IPS-15b (cell line): ENCODE measurements around the gene ZNF213.
"Not testable (repeated sequence)": the region's sequence is repeated elsewhere in the genome, so short reads cannot be mapped to it uniquely, and the experiment has no call there.

Source experiments
- H3K27me3 ChIP-seq: one replicate; pipeline ENCODE4 v1.6.1; 2013; ENCODE audit warnings: low read length; ENCODE audit not compliant: control insufficient read depth, insufficient read depth
- H3K36me3 ChIP-seq: one replicate; pipeline ENCODE4 v1.6.1; 2013; ENCODE audit warnings: low read length; ENCODE audit not compliant: control insufficient read depth, insufficient read depth
- H3K4me1 ChIP-seq: one replicate; pipeline ENCODE4 v1.6.1; 2013; ENCODE audit warnings: mild to moderate bottlenecking, low read length; ENCODE audit not compliant: control insufficient read depth, insufficient read depth
- H3K4me3 ChIP-seq: one replicate; pipeline ENCODE4 v1.5.1; 2013; ENCODE audit warnings: low read depth, low read length
- H3K9ac ChIP-seq: one replicate; pipeline ENCODE4 v1.6.1; 2013; ENCODE audit warnings: low read depth, mild to moderate bottlenecking, low read length
- H3K9me3 ChIP-seq: one replicate; pipeline ENCODE4 v1.6.1; 2013; ENCODE audit warnings: mild to moderate bottlenecking, low read length; ENCODE audit not compliant: control insufficient read depth, insufficient read depth

Gene ZNF213

GRCh38 chr16:3171181-3171854, 36.5 kb downstream of the ZNF213 start:
- peak overlapping the region; percentile 47 for H3K9ac ChIP-seq

DNA sequence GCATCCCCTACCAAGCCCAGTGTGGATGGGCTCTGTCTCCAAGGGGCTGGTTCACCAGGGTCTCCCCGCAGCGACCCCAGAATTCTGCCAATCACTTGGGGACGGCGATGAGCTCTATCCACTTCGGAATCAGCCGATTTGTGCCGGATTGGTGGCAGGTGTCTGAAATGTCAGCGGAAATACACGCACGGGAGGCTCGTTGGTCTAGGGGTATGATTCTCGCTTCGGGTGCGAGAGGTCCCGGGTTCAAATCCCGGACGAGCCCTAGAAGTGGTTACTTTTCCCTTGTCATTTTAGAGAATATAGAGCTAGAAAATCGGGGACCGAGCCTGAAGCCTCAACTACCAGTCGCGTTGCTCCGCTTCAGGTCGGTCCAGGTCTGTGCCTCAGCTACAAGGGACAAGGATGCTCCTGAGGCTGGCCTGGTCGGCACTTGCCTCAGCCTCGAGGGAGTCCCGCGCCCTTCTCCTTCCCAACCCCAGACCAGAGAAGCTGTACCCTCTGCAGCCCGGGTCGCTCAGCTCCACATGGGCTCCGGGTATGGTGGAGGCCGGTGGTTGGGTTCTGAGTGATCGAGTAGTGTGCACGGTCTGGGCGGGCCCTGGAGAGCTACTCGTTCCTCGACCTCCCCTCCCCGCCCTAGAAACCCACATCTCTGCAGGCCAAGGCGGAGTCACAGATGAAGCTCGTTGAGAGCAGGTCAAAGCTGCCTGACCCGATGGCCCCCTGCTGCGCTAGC, 37.2 kb downstream of the ZNF213 start:
- H3K27me3 ChIP-seq, result peaks cover 37% of the 10 kb centered on the region
- H3K9ac ChIP-seq, result peak overlapping the region; percentile 47
- H3K4me3 ChIP-seq, result peak overlapping the region; percentile 79
- H3K4me1 ChIP-seq, result peaks cover 7% of the 10 kb centered on the region
- no peaks in the 10 kb centered on the region for H3K9me3 ChIP-seq
- H3K36me3 ChIP-seq, result no peaks in the 10 kb centered on the region

More at GRCh38 chr16:3171181-3171854, 36.5 kb downstream of the ZNF213 start:
- H3K36me3 ChIP-seq, result no peaks in the 10 kb centered on the region
- peak overlapping the region; percentile 79 for H3K4me3 ChIP-seq
- no peaks in the 10 kb centered on the region for H3K9me3 ChIP-seq
- H3K27me3 ChIP-seq, result peaks cover 43% of the 10 kb centered on the region
- H3K4me1 ChIP-seq, result peaks cover 7% of the 10 kb centered on the region

GRCh38 chr16:3173892-3174617, 39.2 kb downstream of the ZNF213 start:
- Histone ChIP-seq H3K27me3 (peaks cover 32% of the 10 kb centered on the region), H3K4me1 (peaks cover 7% of the 10 kb centered on the region), H3K4me3 (peak overlapping the region; percentile 44), H3K36me3 (no peaks in the 10 kb centered on the region), H3K9ac (peak overlapping the region; percentile 4), H3K9me3 (no peaks in the 10 kb centered on the region)

GRCh38 chr16:3174618-3175148, 39.9 kb downstream of the ZNF213 start:
- Histone ChIP-seq H3K27me3 (peaks cover 32% of the 10 kb centered on the region), H3K9me3 (no peaks in the 10 kb centered on the region), H3K9ac (no peak overlapping the region), H3K4me1 (peaks cover 7% of the 10 kb centered on the region), H3K4me3 (peak overlapping the region; percentile 44), H3K36me3 (no peaks in the 10 kb centered on the region)

DNA sequence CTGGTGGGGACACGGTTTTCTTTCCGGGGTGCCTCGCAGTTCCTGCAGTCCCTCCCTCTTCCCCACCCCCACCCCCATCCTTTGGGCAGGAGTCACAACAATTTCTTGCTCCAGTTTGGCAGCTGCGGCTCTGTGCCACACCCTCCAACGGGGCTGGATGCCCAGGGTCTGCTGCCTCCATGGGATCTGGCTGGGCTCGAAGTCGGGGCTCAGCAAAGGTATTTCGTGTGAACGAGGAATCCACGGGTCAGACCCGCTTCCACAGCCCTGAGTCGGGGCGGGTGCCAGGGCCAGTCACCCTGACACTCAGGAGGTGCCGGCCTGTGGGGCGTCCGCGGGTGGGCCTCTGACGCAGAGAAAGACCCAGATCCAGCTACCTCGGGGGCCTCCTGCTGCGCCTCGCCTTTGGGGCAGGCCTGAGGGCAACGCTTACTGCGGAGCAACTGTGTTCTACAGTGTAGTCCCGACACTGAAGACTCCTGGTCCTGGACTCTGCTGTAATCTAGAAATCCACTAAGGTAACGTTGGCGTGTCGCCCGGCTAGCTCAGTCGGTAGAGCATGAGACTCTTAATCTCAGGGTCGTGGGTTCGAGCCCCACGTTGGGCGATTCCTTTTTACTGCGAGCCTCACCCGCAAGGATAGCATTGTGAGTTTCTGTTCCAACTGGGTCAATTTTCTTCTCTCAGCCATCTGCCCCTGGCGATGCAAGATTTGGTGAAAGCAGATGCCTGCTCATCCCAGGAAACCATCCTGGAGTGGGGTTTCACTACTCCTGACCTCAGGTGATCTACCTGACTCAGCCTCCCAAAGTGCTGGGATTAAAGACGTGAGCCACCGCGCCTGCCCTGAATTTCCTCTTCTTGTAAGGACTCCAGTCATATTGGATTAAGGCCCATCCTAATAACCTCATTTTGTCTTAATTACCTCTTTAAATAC, 40.6 kb downstream of the ZNF213 start:
- no peaks in the 10 kb centered on the region for H3K36me3 ChIP-seq
- H3K9me3 ChIP-seq, result no peaks in the 10 kb centered on the region
- H3K4me1 ChIP-seq, result peaks cover 7% of the 10 kb centered on the region
- no peak overlapping the region for H3K9ac ChIP-seq
- H3K4me3 ChIP-seq, result peak overlapping the region; percentile 44
- peaks cover 36% of the 10 kb centered on the region for H3K27me3 ChIP-seq

GRCh38 chr16:3179651-3180050, 44.8 kb downstream of the ZNF213 start:
- H3K9me3 ChIP-seq, result no peaks in the 10 kb centered on the region

DNA sequence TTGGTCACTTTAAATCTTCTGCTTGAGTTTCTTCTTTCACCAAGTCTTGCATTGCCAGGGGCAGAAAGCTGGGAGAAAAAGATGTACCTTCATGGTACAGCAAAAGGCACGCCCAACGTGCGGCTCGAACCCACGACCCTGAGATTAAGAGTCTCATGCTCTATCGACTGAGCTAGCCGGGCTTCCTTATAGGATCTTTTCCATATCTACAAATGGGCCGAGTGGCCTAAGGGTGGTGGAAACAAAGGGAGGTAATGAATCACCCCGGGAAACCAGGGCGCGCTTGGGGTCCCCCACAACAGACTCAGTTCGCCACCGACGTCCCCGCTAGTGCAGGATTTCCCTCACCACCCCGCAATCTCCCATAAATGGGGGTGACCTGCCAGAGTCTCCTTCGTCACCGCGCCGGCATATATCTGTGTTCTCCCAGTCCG, 45.6 kb downstream of the ZNF213 start:
- H3K4me1 ChIP-seq, result peaks cover 4% of the 10 kb centered on the region
- no peak overlapping the region for H3K9ac ChIP-seq
- H3K4me3 ChIP-seq, result peak overlapping the region; percentile 68
- H3K36me3 ChIP-seq, result no peaks in the 10 kb centered on the region
- H3K27me3 ChIP-seq, result peaks cover 56% of the 10 kb centered on the region
- no peaks in the 10 kb centered on the region for H3K9me3 ChIP-seq

More at GRCh38 chr16:3179651-3180050, 44.8 kb downstream of the ZNF213 start:
- Histone ChIP-seq H3K27me3 (peaks cover 56% of the 10 kb centered on the region), H3K4me1 (peaks cover 4% of the 10 kb centered on the region), H3K36me3 (no peaks in the 10 kb centered on the region), H3K4me3 (no peak overlapping the region), H3K9ac (no peak overlapping the region)

DNA sequence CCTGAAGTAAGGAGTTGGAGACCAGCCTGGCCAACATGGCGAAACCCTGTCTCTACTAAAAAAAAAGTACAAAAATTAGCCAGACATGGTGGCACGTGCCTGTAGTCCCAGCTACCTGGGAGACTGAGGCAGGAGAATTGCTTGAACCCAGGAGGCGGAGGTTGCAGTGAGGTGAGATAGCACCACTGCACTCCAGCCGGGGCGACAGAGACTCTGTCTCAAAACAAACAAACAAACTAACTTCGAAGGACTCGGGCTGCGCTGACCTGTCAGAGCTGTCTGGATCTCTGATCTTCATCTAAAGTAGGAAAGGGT, 47.4 kb downstream of the ZNF213 start:
- H3K9me3 ChIP-seq, H3K4me1 ChIP-seq, H3K9ac ChIP-seq, H3K36me3 ChIP-seq: not testable (repeated sequence)
- H3K4me3 ChIP-seq, result peak overlapping the region; percentile 91
- peaks cover 56% of the 10 kb centered on the region for H3K27me3 ChIP-seq

DNA sequence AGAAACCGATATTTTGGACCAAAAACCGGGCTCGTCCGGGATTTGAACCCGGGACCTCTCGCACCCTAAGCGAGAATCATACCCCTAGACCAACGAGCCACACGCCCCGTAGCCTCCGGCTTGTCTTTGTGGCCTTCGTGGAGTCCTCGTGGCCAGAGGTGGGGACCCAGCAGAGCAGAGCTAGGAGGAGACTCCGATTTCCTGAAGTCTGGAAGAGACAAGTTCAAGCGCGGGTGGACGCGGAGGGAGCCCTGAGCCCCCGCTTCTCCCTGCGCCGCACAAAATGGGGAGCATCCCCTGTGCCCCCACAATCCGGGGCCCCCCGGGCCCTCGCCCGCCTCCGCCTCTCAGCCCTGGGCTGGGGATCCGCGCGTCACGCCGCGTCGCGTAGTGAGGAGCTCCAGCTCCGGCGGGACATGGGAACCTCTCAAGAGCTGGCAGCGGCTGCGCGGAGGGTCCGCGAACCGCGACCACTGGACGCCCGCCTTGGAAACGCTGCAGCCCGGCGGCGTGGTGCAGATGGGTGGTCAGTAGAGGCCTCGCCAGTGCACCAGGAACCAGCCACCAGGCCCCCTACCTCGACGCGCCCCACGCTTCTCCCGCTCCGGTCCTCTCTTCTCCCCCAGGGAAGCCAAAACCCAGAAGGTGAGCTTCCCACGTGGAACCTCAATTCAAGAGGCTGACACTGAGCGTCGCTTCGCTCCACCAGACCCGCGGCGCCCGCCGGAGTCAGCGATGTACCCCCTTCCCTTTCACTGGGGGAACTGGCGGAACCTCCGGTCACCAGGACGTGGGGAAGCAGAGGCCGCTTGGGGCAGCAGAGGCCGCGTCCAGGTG, 48.0 kb downstream of the ZNF213 start:
- no peaks in the 10 kb centered on the region for H3K9me3 ChIP-seq
- H3K9ac ChIP-seq, result peak overlapping the region; percentile 24
- peaks cover 2% of the 10 kb centered on the region for H3K4me1 ChIP-seq
- H3K36me3 ChIP-seq, result no peaks in the 10 kb centered on the region
- H3K4me3 ChIP-seq, result peak overlapping the region; percentile 91
- H3K27me3 ChIP-seq, result peaks cover 59% of the 10 kb centered on the region

DNA sequence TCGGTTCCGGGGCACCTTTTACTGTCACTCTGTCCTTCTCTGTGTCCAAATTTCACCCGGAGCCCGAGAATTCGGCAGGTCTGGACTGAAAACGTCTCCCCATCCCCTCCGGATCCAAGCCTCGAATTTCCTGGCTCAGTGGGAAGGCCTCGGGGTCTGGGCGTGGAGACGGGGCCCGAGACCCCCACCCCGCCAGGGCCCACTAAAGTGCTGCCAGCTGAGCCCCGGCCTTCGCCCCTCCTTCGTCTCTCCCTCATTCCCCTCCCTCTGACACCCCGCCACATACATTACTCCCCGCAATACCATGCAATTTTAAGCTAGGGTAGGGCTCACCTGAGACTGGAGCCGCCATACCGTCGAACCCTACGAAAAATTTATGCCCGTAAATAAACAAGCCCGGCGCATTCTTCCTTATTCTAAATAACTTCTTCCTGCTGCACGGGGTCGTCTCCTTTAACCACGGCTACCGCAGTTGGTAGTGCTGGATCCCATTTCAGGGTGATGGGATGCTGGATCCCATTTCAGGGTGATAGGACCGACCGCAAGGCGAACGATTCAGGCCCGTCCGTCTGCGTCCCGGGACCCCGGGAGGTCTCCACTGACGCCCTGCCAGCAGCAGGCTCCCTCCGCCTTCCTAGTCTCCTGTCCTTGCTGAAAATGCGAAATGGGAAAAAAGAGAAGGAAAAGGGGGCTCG, 48.8 kb downstream of the ZNF213 start:
- Histone ChIP-seq H3K27me3 (peaks cover 56% of the 10 kb centered on the region), H3K36me3 (no peaks in the 10 kb centered on the region), H3K9me3 (no peaks in the 10 kb centered on the region), H3K4me3 (peak overlapping the region; percentile 91), H3K4me1 (peaks cover 2% of the 10 kb centered on the region), H3K9ac (peak overlapping the region; percentile 24)
